ENCODE measurements around the gene IRF2.

GRCh38 chr4:184451726-184452125 lies 22.6 kb downstream of the IRF2 start:
- TF ChIP-seq POLR2AphosphoS5 (IDR thresholded peaks at IDR 0.05; ENCODE audit: borderline replicate concordance, low read depth, low read length) (no peak), EZH2 (IDR thresholded peaks at IDR 0.05) (no peak)

All from SK-N-MC (cell line).